NCI-H1930 (cell line): Measurements from ENCODE around the gene RGS9.

Experiments
- DNase-seq, 2 experiments: peaks; one replicate each; lab custom pipeline; 2025; lab: John Stamatoyannopoulos, UW

RGS9 gene

DNA sequence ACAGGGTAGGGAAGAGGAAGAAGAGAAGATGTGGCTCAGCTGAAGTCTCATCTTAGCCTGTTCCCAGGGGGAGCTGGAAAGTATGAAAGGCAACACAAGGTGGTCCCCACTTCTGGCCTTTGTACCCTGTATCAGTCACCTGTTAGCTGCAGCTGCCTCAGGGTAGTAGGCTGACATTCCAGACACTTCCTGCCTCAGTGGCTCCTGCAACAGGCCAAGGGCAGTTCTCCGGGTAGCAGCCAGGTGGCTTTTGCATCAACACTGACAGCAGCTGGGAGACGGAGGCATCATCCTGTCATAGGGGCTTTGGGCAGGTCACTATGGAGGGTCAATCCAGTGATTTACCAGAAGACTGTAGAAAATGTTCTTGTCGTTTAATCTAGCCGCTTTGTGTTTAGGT lies 124.0 kb downstream of the RGS9 start:
- DNase-seq, result no peak

DNA sequence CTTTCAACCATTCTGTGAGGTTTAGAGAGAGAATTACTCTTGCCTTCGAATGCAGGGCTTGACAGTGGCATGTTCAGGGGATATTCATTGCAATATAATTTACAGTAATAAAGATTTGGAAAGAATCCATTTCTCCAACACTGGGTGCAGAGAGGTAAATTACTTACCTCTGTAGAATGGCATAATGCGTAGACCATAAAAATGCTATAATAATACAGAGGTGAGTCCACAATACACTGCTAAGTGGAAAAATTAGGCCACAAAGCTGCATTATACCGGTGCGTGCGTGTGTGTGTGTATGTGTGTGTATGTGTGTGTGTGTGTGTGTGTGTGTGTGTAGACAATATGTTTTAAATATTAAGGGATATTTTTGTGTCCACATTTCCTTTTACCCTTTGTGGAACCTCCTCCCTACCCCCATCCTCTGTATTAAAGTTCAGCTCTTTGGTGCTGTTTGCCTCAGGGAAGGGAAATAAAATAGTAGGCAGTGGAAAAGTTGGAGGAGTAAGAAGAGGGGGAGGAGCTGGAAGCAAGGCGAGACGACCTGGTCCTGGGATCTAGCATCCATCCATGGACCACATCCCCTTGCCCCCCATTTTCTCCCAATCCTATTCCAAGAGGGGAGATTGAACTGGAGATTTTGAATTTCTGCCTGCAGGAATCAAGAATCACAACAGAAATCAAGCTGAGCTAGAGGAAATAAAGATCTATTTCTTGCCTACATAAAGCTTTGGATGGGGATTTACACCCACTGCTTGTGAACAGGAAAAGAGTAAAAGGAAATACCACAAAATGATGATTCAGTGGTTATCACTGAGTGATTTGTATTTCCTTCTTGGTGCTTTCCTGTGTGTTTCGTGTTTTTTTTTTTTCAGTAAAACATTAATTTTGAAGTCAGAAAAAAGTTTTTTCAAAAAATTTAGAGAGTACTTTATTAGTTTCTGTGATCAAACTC lies 124.8 kb downstream of the RGS9 start:
- DNase-seq, result no peak

DNA sequence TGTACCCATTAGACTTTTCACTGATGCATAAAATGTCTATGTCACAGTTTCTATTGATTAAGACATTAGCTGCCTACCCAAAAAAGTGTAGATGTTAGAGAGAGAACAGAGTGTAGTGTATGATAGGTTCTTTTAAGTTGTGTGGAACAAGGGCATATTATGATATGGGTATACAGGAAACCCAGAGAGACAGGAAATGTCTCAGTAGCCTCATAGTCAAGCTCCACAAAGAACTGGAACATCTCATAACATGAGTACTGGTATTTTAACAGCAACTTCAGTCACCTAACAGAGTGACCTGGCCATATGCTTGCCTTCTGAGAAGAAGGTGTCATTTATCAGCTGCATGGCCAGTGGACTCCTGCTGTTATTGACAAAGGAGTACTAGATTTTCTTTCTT lies 128.1 kb downstream of the RGS9 start:
- no peak for DNase-seq

DNA sequence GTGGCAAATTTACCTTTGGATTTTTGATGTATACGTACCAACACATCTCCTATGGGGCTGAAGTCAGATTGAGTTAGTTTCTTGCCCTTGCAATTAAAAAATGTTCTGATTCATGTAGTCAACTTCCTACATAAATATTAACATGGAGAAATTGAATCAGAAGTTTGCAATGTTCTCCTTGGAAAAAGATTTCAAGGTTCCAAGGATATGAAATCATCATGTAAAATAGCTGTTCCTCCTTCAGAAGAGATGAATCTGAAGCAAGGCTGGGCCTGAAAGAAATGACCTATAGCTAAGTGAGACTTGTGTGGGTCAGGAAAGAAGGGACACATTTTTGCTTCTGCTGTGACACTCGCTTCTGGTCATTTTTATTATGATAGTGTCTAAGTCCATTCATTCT lies 131.7 kb downstream of the RGS9 start:
- no peak for DNase-seq

DNA sequence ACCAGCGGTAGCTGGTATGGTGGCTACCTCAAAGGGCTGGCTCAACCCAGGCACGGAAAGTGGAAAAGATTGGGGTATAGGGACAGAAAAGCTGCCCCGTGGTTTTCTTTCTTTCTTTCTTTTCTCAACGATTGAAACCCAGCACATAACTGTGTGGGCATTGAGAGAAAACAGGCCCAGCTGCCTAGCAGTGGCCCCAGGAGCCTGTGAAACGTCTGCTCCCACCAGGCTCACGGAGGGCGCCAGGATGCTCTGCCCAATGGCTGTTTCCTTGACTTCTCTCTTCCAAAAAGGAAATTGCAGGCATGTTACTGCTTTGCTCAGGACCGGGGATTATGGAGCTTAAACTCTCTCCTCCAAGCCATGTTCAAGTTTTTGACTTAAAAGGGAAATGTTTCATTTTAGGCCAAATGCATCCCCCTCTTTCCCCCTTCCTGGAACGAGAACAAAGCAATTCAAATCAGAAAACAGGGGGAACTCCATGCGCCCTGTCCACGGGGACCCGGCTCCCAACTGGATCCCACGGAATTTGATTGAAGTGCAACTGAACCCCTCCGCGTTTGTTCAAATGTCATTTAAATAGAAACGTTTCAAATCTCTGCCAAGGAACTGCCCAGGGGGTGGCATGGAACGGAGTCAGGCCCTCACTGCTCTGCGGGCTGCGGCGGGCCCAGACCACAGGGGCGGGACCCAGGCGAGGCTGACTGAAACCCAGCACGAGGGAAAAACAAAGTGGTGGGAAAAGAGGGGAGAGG lies 133.5 kb downstream of the RGS9 start:
- DNase-seq, result no peak

DNA sequence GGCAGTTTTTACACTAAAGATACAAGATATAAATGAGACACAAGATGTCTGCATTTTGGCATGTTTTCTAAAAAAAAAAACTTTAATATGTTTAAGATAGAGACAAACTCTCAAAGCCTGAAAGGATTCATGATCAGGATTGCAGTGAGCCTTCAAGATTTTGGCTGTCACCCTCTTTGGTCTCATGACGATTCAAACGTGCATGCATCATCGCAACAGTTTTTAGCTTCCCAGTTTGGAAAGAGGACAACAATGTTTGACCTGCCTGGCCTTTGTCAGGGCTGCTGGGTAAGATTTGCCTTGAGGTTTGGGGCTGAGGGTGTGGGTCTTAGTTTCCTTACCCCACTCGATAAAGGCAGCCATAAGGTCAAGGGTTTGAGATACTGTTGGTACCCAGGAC lies 134.1 kb downstream of the RGS9 start:
- DNase-seq, result no peak
